ENCODE data around the gene ATXN2L.
"Not testable (repeated sequence)": the region's sequence is repeated elsewhere in the genome, so short reads cannot be mapped to it uniquely, and the experiment has no call there.

GRCh38 chr16:28781697-28782096 lies 41.1 kb upstream of the ATXN2L start:
- TF ChIP-seq CTCF, POLR2A (IDR thresholded peaks at IDR 0.05): not testable (repeated sequence)

Data from ovary (tissue), 3 donors.